H1 (cell line): ENCODE measurements around the gene KLK8. TPM values are rescaled to one million over a fixed set of nuclear protein-coding genes. Genes with fewer than 3 reads are reported as not detected.
A peak's percentile ranks its signal among the peaks of the same experiment; 100 is the strongest.

Experiments used
- CTCF ChIA-PET: fragments of 300-600 bp; sonication (Branson Sonifier 250); formaldehyde crosslinking; loops from one replicate; lab custom pipeline; 2021; ENCODE audit not compliant: partially characterized antibody; lab: Charles Lee
- POLR2A ChIA-PET: fragments of 300-600 bp; sonication (Branson Sonifier 250); formaldehyde crosslinking; loops from one replicate; lab custom pipeline; 2021; ENCODE audit warnings: inconsistent platforms; ENCODE audit not compliant: partially characterized antibody; lab: Charles Lee
- DNase-seq, 2 experiments: peaks; one replicate each; pipeline versions ENCODE4 v3.0.0 to v3.0.0-alpha.2; 2010 to 2022; ENCODE audit warnings: low spot score in 2 of 2, low read depth in 1 of 2, mixed read lengths in 1 of 2
- FAIRE-seq: peaks from 2 replicates; lab custom pipeline; 2011; peaks lifted over from hg19 to GRCh38; lab: Jason Lieb, UNC
- H2AFZ ChIP-seq: 2 replicates; pipeline ENCODE4 v1.8.1; 2012; ENCODE audit warnings: low read length, inconsistent platforms
- H2AK5ac ChIP-seq: 2 replicates; pipeline ENCODE4 v1.6.1; 2013; ENCODE audit warnings: low read depth, low read length
- H2BK120ac ChIP-seq: replicated peaks from 2 replicates; pipeline ENCODE3; 2013; ENCODE audit warnings: low read depth, low read length, inconsistent platforms
- H2BK12ac ChIP-seq: 2 replicates; pipeline ENCODE4 v1.6.1; 2013; ENCODE audit warnings: low read depth, low read length
- H2BK15ac ChIP-seq: 2 replicates; pipeline ENCODE4 v1.6.1; 2013; ENCODE audit warnings: low read length
- H2BK20ac ChIP-seq: 2 replicates; pipeline ENCODE4 v1.6.1; 2013; ENCODE audit warnings: low read length
- H2BK5ac ChIP-seq: 2 replicates; pipeline ENCODE4 v1.6.1; 2013; ENCODE audit warnings: low read depth, low read length
- H3K14ac ChIP-seq: 2 replicates; pipeline ENCODE4 v1.6.1; 2013; ENCODE audit warnings: inconsistent platforms; ENCODE audit not compliant: insufficient read length
- H3K18ac ChIP-seq: 2 replicates; pipeline ENCODE4 v1.6.1; 2013; ENCODE audit warnings: low read length; ENCODE audit errors: extremely low read depth
- H3K23ac ChIP-seq: 2 replicates; pipeline ENCODE4 v1.6.1; 2013; ENCODE audit warnings: inconsistent platforms; ENCODE audit not compliant: insufficient read length
- H3K23me2 ChIP-seq: 2 replicates; pipeline ENCODE4 v1.6.1; 2013; ENCODE audit warnings: low read depth, low read length
- H3K27ac ChIP-seq: 2 replicates; pipeline ENCODE4 v1.6.1; 2011; ENCODE audit warnings: low read depth, low read length, inconsistent platforms
- H3K27me3 ChIP-seq, 4 experiments: replicated peaks in 1 of 4; 1 replicate in 1 of 4; 2 replicates in 3 of 4; pipeline versions ENCODE4 v1.6.1 to v1.8.1; 2011 to 2013; ENCODE audit warnings: low read length in 3 of 4, mild to moderate bottlenecking in 3 of 4, inconsistent platforms in 2 of 4, mixed read lengths in 2 of 4, moderate library complexity in 1 of 4; ENCODE audit not compliant: control insufficient read depth in 3 of 4, insufficient read depth in 3 of 4; ENCODE audit errors: extremely low read depth in 1 of 4
- H3K36me3 ChIP-seq, 4 experiments: 2 replicates each; pipeline versions ENCODE4 v1.6.1 to v1.8.1; 2011 to 2013; ENCODE audit warnings: mild to moderate bottlenecking in 4 of 4, low read length in 3 of 4, moderate library complexity in 2 of 4, control low read depth in 1 of 4, inconsistent platforms in 1 of 4; ENCODE audit not compliant: insufficient read depth in 4 of 4, control insufficient read depth in 2 of 4
- H3K4ac ChIP-seq: replicated peaks from 2 replicates; pipeline ENCODE3; 2013; ENCODE audit warnings: low read length, low read depth, mixed read lengths, inconsistent platforms; ENCODE audit not compliant: insufficient read length
- H3K4me1 ChIP-seq, 4 experiments: replicated peaks in 1 of 4; 1 replicate in 1 of 4; 2 replicates in 3 of 4; pipeline versions ENCODE4 v1.6.1 to v1.8.1; 2011 to 2013; ENCODE audit warnings: low read length in 3 of 4, inconsistent platforms in 2 of 4, mixed read lengths in 1 of 4; ENCODE audit not compliant: insufficient read depth in 4 of 4, control insufficient read depth in 3 of 4
- H3K4me2 ChIP-seq, 2 experiments: 2 replicates each; pipeline versions ENCODE4 v1.6.1 to v1.8.1; 2011 to 2013; ENCODE audit warnings: low read depth in 2 of 2, low read length in 2 of 2, control low read depth in 1 of 2, inconsistent platforms in 1 of 2, mild to moderate bottlenecking in 1 of 2; ENCODE audit not compliant: insufficient read depth in 1 of 2
- H3K4me3 ChIP-seq, 4 experiments: fragments of 200-600, 300-600 bp in 1 of 4; sonication (generic), shearing (Covaris generic), sonication (Bioruptor Twin) in 1 of 4; 2 replicates each; pipeline versions ENCODE4 v1.5.1 to v1.8.1; 2011 to 2016; ENCODE audit warnings: low read length in 4 of 4, low read depth in 3 of 4, control low read depth in 2 of 4, inconsistent platforms in 2 of 4, mild to moderate bottlenecking in 2 of 4, mixed read lengths in 1 of 4, moderate library complexity in 1 of 4; ENCODE audit not compliant: insufficient read depth in 2 of 4; ENCODE audit errors: extremely low read depth in 1 of 4
- H3K56ac ChIP-seq: replicated peaks from 2 replicates; pipeline ENCODE3; 2013; ENCODE audit warnings: low read depth, mild to moderate bottlenecking, mixed read lengths, low read length, inconsistent platforms; ENCODE audit not compliant: insufficient read length
- H3K79me1 ChIP-seq: 2 replicates; pipeline ENCODE4 v1.6.1; 2013; ENCODE audit warnings: low read depth, low read length, control low read depth
- H3K79me2 ChIP-seq, 2 experiments: 2 replicates each; pipeline versions ENCODE4 v1.6.1 to v1.8.1; 2012 to 2013; ENCODE audit warnings: low read length in 2 of 2, mild to moderate bottlenecking in 2 of 2, inconsistent platforms in 1 of 2; ENCODE audit not compliant: insufficient read depth in 2 of 2, control insufficient read depth in 1 of 2
- H3K9ac ChIP-seq, 4 experiments: replicated peaks in 1 of 4; 1 replicate in 1 of 4; 2 replicates in 3 of 4; pipeline versions ENCODE4 v1.6.1 to v1.8.1; 2011 to 2013; ENCODE audit warnings: low read depth in 3 of 4, low read length in 3 of 4, control low read depth in 2 of 4, mild to moderate bottlenecking in 2 of 4, moderate library complexity in 2 of 4, inconsistent platforms in 1 of 4; ENCODE audit errors: extremely low read depth in 1 of 4
- H3K9me3 ChIP-seq, 2 experiments: 2 replicates each; pipeline versions ENCODE4 v1.6.1 to v1.8.1; 2012 to 2013; ENCODE audit warnings: mild to moderate bottlenecking in 2 of 2, moderate library complexity in 2 of 2, control low read depth in 1 of 2, inconsistent platforms in 1 of 2, low read depth in 1 of 2, low read length in 1 of 2, mixed read lengths in 1 of 2; ENCODE audit not compliant: insufficient read depth in 2 of 2
- H4K20me1 ChIP-seq, 2 experiments: replicated peaks in 1 of 2; 2 replicates each; pipeline versions ENCODE3 to v1.8.1; 2011 to 2013; ENCODE audit warnings: inconsistent platforms in 2 of 2, low read length in 2 of 2, mild to moderate bottlenecking in 1 of 2; ENCODE audit not compliant: insufficient read depth in 2 of 2, control insufficient read depth in 1 of 2
- H4K5ac ChIP-seq: 2 replicates; pipeline ENCODE4 v1.6.1; 2013; ENCODE audit warnings: low read length, low read depth, mixed read lengths, inconsistent platforms; ENCODE audit not compliant: insufficient read length
- H4K8ac ChIP-seq: 2 replicates; pipeline ENCODE4 v1.8.0; 2013; ENCODE audit warnings: mild to moderate bottlenecking, moderate library complexity, low read length, inconsistent platforms; ENCODE audit not compliant: insufficient read depth; ENCODE audit errors: extremely low read depth
- H4K91ac ChIP-seq: replicated peaks from 2 replicates; pipeline ENCODE3; 2013; ENCODE audit warnings: low read length, mixed read lengths, inconsistent platforms; ENCODE audit not compliant: insufficient read length
- HDAC2 ChIP-seq, 2 experiments: fragments of 300-600 bp in 1 of 2; sonication (generic) in 1 of 2; IDR thresholded peaks; 2 replicates each; pipeline ENCODE4 v1.6.1; 2011 to 2012; ENCODE audit warnings: low read depth in 2 of 2, low read length in 2 of 2, mild to moderate bottlenecking in 2 of 2, moderate library complexity in 2 of 2, borderline replicate concordance in 1 of 2, inconsistent platforms in 1 of 2
- TAF1 ChIP-seq: IDR thresholded peaks from 2 replicates; pipeline ENCODE4 v1.6.1; 2011; ENCODE audit warnings: mild to moderate bottlenecking, low read depth, low read length
- WGBS, 2 experiments: shearing (Covaris generic) in 1 of 2; methylation state at CpG; one replicate each; pipeline versions ENCODE4 v1.1.6 to v1.1.7; 2013 to 2015; ENCODE audit warnings: low lambda C conversion rate in 2 of 2, mixed read lengths in 2 of 2, inconsistent platforms in 1 of 2, low coverage in 1 of 2, missing lambda C conversion rate in 1 of 2; ENCODE audit not compliant: insufficient replicate concordance in 2 of 2, insufficient coverage in 1 of 2, insufficient read length in 1 of 2; ENCODE audit errors: extremely low coverage in 1 of 2, missing lambda C conversion rate in 1 of 2; 5-methylcytosine and 5-hydroxymethylcytosine counted together
- polyA plus RNA-seq, 7 experiments: library from polyadenylated mRNA; depleted of rRNA in 3 of 7; stranded (reverse) in 5 of 7; unstranded in 2 of 7; fragments of >200 nt in 5 of 7; fragments of 200-250 nt in 2 of 7; gene quantifications; 1 replicate in 5 of 7; 2 replicates in 1 of 7; 4 replicates in 1 of 7; pipeline versions ENCODE4 v1.2.1 to v1.2.3, GENCODE V29; 2011 to 2013; ENCODE audit warnings: missing spikeins in 2 of 7, mixed read lengths in 2 of 7
- total RNA-seq: library from RNA; stranded (reverse); fragmentation: NEBNext Ultra II Directional; extraction: Animal tissue kit (Norgen Biotek cat#: 25700); gene quantifications from 2 replicates; pipeline ENCODE4 v1.2.1, GENCODE V29; 2021

Gene KLK8
- total and polyA plus RNA-seq, 2 of the 8 experiments (the other 6 are each of a cell fraction or from before 2014, with no cell fraction given): 2.9 to 3.6 TPM

DNA sequence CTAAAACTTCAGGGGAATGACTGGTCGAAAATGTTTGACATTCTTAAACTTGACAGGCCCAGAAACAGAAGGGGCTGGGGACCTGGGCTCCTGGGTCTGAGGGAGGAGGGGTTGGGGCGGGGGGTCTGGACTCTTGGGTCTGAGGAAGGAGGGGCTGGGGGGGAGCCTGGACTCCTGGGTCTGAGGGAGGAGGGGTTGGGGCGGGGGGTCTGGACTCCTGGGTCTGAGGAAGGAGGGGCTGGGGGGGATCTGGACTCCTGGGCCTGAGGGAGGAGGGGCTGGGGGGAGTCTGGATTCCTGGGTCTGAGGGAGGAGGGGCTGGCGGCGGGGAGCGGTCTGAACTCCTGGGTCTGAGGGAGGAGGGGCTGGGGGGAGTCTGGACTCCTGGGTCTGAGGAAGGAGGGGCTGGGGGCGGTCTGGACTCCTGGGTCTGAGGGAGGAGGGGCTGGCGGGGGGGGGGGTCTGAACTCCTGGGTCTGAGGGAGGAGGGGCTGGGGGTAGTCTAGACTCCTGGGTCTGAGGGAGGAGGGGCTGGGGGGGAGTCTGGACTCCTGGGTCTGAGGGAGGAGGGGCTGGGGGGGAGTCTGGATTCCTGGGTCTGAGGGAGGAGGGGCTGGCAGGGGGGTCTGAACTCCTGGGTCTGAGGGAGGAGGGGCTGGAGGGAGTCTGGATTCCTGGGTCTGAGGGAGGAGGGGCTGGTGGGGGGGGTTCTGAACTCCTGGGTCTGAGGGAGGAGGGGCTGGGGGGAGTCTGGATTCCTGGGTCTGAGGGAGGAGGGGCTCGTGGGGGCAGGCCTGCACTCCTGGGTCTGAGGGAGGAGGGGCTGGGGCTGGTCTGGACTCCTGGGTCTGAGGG lies 26.5 kb downstream of the KLK8 start:
- CTCF ChIA-PET: interaction anchor here (0.7 to 1.7 kb wide), 7 partner anchors 9 to 53 kb away, joined by 3 to 5 read pairs (median 3); no protein-coding TSS in a partner anchor
- H3K4me3 ChIP-seq: no peak overlapping the region
- DNase-seq: no peak
- no peak overlapping the region for H2BK5ac ChIP-seq
- no peak overlapping the region for H4K91ac ChIP-seq
- H2BK120ac ChIP-seq: no peak overlapping the region
- H3K27ac ChIP-seq: no peak overlapping the region
- no peak overlapping the region for H2BK12ac ChIP-seq
- no peaks in the 10 kb centered on the region for H3K9me3 ChIP-seq
- no peak overlapping the region for H2BK20ac ChIP-seq
- H3K79me2 ChIP-seq: no peaks in the 10 kb centered on the region
- WGBS, 2 experiments: 58% methylated on average over 1 of the region's 9 CpGs; no CpG with 5 or more reads in 1 of the 2 experiments
- peaks cover 3 to 24% (median 13%) of the 10 kb centered on the region in 4 experiments; a peak in 6 of 7 replicates for H3K4me1 ChIP-seq
- H3K23me2 ChIP-seq: no peaks in the 10 kb centered on the region
- no peaks in the 10 kb centered on the region for H4K20me1 ChIP-seq
- H3K23ac ChIP-seq: no peak overlapping the region
- no peak overlapping the region for H2BK15ac ChIP-seq
- H2AK5ac ChIP-seq: no peak overlapping the region
- H3K27me3 ChIP-seq: no peaks in the 10 kb centered on the region
- TF ChIP-seq TAF1 (no peak), HDAC2 (IDR thresholded peaks at IDR 0.05; ENCODE audit: borderline replicate concordance in 1 of 2, low read depth in 2 of 2, low read length in 2 of 2) (no peak)
- TF ChIP-seq, all 59 proteins: peak for 0
- Histone ChIP-seq H3K18ac (no peak overlapping the region), H3K9ac (no peak overlapping the region), H3K36me3 (0 out of 8 replicates have a peak, but pooled peaks cover 0 to 3% (median 0%) of the 10 kb centered on the region in 4 experiments), H3K4me2 (0 out of 4 replicates have a peak overlapping the region, but pooled peaks of 1 of the 2 experiments have one; percentile 44), H3K56ac (no peak overlapping the region), H2AFZ (no peak overlapping the region), H4K5ac (no peak overlapping the region), H3K79me1 (no peaks in the 10 kb centered on the region), H3K14ac (no peak overlapping the region), H4K8ac (no peak overlapping the region), H3K4ac (no peak overlapping the region)
- no peak for FAIRE-seq
- POLR2A ChIA-PET: interaction anchor here (0.7 kb wide), 2 partner anchors 16 to 27 kb away, joined by 3 to 4 read pairs; partner anchors contain the start of gene KLK8
